Measurements from ENCODE around the gene GRXCR1.

Gene GRXCR1

DNA sequence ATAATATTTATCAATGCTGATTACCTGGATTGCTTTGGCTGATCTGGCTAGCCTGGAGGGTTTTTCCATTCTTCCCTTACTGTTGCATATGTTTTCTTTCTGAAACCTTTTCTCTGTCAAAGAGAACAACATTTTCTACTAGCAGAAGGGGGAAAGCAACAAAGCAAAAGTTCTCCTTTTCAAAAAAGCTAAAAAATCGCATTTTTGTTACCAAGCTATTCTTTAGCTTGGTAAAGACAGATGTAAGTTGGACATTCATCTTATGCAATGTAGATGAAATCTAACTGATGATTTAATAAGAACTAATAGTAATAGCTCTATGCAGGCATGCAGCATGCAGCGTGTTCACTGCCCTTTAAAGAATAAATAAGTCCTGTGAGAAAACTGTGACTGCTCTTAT, at the start of gene GRXCR1:
TSS of gene GRXCR1 (plus strand) at position 301 of the 400 bp plus-strand sequence. CDS start 554 bp downstream, outside the sequence.
- DNase-seq (ENCODE audit: low spot score) = no peak

DNA sequence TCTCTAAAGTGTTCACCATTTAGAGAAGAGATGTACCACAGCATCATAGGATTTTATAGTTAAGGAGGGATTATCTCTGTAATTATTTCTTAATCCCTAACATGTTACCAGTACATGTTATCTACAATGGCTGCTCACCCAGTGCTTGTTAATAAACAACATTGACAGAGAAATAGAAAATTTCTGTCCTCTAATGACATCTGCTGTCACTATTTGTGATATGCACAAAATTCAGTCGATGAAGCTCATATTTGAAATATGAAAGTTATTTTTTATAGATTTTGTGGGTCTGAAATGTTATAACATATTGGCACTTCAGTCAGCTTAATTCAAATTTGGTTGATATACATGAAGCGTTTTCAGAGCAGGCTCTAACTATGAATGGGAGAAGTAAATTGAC, 48.8 kb upstream of the GRXCR1 start:
- no peak for DNase-seq (ENCODE audit: low spot score)

DNA sequence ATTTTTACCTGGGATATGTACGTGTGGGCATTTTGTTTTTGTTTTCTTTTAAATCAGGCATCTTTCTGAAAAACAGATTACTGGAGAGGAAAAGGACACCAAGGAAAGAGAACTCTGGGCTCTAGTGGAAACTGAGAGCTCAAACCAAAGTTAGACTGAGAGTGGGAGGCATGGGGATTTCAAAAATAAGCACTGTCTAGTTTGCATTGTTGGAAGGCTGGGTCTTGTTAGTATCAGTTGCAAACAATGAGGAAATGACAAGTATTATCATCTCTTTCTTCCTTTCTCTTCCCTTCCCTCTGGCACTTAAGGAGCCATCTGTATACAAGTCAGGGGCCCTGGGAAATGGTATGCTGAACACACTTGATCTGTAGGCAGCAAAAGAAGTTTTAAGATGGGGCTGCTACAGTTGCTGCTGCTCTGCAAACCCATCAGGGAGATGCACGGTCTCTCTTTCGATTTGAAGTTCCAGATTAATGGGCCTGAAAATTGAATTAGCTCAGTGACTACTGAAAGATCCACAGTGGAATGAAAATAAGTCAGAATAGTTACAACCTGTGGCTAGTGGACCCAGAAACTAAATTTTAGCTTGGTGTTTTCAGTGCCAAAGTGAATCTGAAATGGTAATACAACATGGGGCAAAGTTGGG, 48.0 kb upstream of the GRXCR1 start:
- no peak for DNase-seq (ENCODE audit: low spot score)

DNA sequence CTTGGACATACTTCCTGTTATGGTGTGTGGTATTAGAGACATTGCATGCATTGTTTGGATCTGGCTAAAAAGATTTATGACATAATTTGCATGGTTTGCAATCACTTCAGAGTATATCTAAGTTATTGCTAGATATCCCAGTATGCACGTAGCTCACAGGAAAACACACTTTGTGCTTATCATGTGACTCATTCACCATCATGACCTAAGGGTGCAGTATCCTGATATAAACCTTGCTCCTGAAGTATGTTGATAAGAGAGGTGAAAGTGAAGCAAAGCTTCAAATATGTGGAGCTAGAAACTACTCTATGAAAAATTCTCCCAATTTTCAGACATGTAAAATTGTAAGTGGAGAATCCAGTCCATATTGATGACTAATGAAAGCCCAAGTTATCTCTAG, 46.9 kb upstream of the GRXCR1 start:
- DNase-seq (ENCODE audit: low spot score) = no peak

DNA sequence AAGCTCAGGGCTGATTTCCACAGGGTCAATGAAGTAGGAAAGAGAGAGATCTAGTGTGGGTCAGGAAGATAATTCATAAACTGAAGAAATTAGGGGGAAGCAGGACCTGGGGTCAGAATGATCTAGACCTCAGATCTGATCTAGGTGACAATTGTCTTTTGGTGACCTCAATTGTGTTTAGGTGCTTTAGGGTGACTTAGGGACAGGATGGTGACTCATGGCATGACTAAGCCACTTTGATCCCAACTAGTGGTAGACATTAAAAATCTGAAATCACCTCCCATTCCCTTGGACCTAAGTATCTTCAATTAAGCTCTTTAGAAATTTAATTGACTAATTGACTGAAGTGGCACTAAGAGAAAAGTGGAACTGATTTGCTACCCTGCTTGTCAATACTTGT, 36.7 kb upstream of the GRXCR1 start:
- DNase-seq (ENCODE audit: low spot score) = no peak

DNA sequence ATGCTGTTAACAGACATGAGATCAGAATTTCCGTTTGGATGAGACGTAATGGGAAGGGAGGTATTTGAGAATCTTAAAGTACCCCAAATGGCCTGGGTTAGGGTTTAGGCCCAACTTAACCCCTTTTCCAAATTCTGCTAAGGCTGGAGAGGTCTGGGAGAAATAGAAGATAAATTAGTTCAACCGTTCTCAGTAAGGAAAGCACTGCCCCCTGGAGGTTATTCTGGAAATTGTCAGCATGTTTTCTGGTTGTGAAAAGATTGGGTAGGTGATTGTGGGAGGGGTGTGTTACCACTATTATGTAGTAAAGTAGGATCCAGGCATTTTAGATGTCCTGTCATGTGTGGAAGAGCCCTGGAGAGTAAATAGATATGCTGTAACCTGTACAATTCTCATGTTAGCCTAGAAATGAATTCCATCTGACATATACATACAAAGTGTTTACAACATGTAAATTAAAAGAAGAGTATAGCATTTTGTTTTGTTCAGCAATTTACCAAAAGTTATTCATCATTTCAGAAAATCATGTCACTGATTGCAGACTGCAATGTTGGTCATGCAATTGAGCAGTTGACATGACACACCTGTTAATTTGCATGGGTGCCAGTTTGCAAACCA, 26.8 kb upstream of the GRXCR1 start:
- DNase-seq (ENCODE audit: low spot score) = no peak

DNA sequence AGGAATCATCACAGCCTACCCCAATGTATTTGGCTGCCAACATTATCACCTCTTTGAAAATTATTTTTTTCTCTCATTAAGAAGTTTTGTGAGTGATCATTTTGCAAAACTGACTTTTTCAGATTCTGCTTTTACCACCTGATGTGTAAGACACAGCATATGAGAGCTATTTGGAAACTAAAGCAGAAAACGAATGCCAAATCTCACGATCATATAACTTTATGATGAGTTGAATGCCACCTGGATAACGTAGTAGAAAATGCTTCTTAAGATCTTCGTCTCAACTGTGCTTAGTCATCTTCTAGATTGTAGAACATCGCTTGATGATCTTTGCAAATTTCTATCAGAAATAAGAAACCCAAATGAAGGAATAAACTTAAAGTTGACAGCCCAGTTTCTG, 21.3 kb upstream of the GRXCR1 start:
- no peak for DNase-seq (ENCODE audit: low spot score)

DNA sequence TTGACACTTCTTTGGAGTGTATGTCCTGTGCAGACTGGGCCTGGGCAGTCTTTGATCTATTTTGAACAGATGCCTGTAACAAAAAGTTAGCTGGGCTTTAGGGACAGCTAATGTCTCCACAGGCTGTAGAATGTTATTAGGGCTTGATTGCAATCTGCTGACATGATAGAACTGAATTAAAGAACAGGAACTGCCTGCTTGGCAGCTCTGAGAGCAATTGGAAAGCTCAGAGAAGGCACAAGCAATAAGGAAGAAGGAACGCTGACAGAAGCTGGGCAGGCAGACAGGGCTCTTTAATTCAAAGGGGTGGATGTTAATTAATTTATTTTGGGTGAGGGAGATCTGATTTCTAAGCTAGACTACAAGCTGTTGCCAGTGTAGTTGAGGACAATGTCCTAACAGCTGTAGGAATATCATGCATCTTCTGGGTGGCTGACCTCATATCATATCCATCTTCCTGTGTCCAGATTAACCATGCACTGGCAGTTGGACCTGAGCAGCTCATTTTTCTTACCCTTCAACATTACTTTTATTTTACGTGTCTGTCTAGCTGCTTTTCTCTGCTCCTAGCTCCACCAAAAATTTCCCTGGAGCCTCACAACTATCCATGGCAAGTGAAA, 20.7 kb upstream of the GRXCR1 start:
- no peak for DNase-seq (ENCODE audit: low spot score)

DNA sequence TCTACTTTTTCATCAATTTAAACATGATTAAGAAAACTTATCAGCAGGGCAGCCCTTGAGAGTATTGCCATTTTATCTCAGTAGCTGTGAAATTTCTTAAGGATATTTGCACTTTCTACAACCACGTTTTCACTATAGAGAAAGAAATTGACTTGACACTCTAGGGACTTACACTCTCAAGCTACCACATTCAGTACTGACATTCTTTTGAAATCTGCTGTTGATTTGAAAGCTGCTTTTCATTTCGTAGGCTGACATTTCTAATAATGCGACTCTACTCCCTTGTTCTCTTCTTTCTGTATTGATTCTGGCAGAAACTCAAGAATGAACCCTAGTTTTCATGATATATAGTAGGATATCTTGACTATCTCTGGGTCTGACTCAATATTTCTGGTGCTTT, 13.7 kb upstream of the GRXCR1 start:
- DNase-seq (ENCODE audit: low spot score) = no peak

DNA sequence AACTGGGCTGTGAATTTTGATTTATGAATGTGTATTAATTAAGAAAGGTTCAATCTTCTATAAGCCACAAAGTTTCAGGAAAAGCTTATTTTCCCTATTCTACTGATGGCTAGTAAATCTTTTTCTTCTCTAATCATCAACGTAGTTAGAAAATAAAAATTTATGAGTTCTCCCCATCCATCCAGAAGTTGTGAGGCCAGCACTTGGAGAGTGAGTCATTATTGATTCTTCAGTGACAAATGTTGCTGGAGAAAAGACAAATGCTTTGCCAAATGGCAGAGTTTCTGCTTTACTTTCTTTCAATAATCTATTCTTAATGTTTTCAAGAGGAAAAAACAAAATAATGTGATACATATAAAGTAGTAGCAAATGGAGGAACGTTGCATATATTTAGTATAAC, 11.3 kb upstream of the GRXCR1 start:
- DNase-seq (ENCODE audit: low spot score) = no peak

DNA sequence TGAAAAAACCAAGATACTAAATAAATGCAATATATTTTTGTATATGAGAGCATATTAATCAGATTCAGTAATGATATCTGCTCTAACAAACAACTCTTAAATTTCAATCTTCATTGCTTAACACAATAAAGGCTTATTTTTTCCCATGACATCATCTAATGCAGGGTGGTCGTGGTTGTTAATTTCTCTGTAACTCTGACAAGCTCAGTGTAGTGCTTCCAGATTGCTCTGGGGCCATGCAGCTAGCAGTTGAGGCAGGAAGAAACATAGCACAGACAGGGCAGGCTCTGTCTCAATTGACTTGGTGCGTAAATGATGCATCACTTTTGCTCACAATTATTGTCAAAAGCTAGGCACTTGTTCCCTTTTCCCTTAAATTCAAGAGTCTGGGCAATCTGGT, 869 bp upstream of the GRXCR1 start:
- no peak for DNase-seq (ENCODE audit: low spot score)

DNA sequence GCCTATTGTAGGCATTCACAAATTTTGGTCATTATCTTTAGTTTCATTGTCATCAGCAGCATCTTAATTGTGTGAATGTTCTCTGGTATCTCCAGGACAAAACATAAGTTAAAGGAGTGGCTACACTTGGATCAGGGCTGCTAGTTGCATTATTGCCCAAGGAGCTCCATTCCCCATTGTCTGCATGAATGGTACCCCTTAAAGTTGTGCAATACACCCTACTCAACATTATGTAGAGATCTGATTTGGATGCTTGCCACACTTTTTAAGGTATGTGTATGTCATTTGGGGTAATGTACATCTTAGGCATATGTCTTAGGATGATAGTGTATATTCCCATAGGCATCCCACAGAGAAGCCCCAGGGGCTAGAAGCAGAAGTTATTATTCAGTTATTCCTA, 2.9 kb downstream of the GRXCR1 start:
- DNase-seq (ENCODE audit: low spot score) = no peak

DNA sequence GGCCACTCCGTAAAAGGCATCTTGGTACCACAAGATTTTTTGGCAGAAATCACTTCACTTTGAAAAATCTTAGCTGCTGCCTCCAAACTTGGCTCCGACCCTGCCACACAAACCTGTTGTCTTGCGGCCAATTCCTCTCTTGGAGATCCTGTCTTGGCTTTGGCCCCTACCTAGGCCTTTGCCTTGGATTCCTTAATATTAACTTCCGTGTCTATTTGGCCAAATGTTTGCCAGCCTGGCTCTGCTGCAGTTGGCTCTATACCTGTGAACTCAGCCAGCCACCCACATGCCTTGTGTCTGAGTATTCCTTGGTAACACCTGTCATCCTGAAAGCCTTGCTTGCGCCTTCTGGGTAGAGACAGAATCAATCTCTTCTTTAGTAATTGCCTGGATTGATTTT, 12.5 kb downstream of the GRXCR1 start:
- DNase-seq (ENCODE audit: low spot score) = no peak

DNA sequence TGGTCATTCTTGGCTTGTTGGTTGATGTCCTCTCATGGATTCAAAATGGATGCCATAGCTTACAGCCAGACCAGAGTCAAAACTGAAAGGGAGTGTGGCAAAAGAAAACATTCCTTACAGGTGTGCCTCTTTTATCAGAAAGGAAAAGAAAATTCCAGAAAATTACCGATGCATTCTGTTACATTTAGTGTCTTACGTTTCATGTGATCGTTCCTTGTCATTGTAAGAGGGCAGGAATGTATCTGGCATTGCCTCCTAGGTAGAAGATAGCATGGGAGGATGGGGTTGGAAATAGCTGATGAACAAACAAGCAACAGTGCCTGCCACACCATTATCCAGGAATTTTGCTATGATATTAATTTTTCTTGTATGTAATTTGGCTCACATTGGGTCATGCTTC, 13.1 kb downstream of the GRXCR1 start:
- DNase-seq (ENCODE audit: low spot score) = no peak

DNA sequence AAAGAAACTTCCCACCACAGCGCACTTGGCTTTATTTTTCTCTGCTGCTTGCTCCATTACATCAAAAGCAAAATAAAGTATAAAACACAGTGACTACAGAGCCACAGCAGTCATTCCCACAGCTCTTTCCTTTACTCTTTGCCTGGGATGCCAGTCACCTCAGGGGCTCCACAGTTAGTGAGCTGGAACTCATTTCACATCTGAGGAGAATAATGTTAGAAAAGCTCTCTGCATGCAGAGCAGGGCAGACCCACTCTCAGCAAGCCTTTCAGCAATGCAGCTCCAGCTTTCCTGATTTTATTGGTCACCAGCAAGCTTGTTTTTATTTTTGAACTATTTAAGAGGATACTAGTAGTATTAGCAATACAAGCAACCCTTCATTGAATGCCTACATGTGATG, 13.8 kb downstream of the GRXCR1 start:
- no peak for DNase-seq (ENCODE audit: low spot score)

DNA sequence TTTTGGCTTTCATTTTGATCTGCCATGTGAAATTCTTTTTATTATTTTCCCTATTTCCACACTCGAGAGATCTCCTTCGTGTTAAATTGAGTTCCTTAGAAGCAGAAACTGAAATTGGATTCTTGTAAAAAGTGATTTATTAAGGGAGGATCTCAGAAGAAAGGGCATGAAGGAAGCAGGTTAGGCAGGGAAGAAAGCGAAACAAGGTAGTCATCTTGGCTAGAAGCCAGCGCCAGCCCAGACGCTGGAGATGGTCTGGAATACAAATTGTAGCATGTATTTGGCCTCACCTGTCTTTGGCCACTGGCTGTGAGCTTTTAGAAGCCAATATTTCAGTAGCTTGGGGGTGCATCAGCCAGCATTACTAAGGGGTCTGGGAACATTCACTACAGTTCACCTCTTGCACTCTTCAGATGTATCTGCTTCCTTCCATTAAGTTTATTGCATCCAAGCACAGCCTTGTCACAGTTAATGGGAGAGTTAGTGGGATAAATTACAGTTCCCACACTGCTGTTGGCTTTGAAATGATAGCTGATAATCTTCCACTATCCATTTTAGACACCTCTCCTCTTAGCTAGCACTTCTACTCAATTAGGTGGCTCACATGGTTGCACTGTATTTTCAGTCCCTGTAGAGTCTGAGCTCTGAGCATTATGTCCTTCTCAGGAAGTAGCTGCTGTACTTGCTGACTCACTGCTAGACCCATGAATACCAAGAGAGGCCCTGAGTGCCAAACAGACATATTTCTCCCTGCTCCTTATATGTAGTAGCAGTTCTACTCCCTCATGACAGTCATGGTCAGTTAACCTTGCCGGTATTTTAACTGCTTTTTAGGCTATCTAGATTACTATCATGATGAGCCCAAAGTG, 14.6 kb downstream of the GRXCR1 start:
- no peak for DNase-seq (ENCODE audit: low spot score)

DNA sequence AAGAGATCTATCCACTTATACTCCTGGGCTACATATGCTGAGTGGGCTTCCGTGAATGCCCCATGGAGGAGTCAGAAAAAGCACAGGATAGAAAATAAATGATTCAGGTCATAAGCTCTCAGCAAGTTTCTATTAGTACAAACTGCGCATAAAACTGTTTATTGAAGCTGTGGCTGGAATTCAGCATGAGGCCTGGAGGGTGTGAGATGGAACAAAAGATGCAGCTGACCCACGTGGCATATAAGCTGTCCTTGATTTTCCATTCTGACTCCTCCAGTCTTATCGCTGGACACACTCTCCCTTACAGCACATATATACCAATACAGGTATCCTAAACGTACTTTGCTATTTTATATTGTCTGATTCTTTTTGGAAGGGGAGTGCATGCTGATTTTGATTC, 17.9 kb downstream of the GRXCR1 start:
- no peak for DNase-seq (ENCODE audit: low spot score)

DNA sequence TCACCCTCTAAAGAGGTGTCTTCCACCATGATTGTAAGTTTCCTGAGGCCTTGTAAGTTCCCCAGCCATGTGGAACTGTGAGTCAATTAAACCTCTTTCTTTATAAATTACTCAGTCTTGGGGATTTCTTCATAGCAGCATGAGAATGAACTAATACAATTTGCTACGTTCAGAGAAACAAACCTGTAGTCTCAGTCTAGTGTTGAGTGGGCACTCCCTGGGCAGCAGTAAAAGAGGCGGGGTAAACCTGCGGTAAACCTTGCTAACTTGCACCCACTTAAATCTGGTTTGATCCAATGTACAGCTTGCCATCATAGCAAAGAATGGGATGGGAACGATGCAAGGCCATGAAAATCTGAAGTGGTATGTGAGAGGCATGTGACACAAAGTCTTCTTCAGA, 22.4 kb downstream of the GRXCR1 start:
- no peak for DNase-seq (ENCODE audit: low spot score)

DNA sequence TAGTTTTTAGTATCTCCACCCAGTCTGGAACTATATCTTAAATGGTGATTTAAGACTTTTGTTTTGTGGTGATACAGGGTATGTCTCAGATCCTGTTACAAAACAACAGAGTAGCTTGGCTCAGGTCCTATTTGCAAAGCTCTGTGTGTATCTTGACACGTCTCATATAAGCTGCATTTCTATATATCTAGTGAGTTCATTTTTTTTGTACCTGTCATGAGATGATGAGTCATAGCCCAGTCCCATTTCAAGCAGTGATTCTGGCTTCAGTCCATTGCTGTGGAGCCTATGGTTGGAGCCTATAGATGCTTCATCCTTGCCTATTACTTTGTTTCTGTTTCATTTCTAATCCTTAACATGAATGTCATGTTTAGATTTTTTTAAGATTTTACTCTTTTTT, 23.0 kb downstream of the GRXCR1 start:
- no peak for DNase-seq (ENCODE audit: low spot score)

DNA sequence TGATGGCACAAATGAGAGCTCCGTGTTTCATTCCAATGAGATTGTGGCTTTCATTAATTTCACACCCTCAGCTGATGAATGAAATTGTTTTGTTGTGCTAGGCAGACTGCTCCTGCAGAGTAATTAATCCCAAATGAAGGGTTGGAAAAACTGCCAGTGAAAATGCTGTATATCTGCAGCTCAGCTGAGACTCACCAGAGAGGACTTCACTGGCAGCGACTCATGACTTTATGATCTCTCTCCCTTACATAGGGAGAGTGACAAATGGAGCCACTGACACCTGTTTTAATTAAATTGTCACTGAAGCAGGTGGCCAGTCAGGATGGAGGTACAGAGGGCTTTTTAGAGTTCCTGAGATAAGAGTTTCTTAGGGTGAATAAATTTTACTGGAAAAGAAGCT, 24.8 kb downstream of the GRXCR1 start:
- no peak for DNase-seq (ENCODE audit: low spot score)

DNA sequence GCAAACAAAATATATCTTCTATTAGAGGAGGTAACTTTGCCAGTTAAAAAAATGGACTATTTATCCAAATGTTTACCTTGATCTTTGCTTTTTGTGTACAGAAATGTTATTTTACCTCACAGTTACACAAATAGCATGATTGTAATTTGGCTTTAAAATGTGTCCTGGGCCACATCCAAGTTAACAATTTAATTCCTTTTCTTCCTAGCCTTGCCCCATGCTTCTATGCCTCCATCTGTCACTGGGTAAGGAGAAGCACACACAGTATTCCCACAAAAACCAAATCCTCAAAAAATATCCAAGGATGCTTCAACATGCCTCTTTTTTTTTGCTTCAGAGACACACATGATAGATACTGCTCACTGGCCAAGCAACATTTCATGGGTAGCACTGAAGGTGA, 30.9 kb downstream of the GRXCR1 start:
- DNase-seq (ENCODE audit: low spot score) = no peak

DNA sequence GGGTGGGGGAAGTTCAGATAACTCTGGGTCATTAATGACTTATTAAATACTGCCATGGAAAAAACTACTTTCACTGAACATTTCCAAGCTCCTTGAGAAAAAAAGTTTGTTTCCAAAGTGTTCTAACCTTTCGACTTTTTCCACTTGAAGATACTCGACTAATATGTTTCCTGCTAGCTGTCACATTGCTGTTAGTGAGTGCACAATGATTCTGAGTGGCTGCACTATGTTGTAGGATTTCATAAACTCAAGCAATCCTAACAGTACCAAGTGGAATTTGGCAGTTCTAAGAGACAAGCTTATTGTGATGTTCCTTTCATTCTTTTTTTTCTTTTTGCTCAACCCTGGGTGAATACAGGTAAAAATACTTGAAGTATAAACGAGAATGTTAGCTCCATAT, 33.4 kb downstream of the GRXCR1 start:
- DNase-seq (ENCODE audit: low spot score) = no peak

DNA sequence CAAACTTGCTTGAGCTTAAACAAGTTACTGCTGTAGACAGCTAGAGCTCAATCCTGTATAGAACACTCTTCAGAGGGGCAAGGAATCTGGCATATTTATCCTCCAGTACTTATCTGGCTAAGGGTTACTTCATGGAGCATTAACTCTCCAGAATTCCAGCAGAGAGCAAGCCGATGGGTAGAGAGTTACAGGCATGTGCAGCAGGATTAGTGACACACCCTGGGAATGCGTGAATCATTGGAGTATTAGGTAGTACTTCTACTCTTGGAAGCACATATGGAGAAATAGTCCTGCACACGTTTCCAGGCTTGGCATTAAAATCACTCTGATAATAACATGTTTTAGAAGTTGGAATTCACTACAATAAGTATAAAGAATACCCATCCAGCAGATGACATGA, 35.4 kb downstream of the GRXCR1 start:
- no peak for DNase-seq (ENCODE audit: low spot score)
